HG02884 (cell line): ENCODE data around the gene NAT8L.

ENCODE experiments used
- ATAC-seq: cut with Tn5 transposase; IDR thresholded peaks from one replicate; pipeline ENCODE4 v1.9.1; 2021; ENCODE audit warnings: mild to moderate bottlenecking, moderate library complexity; ENCODE audit not compliant: unreplicated experiment

NAT8L gene

DNA sequence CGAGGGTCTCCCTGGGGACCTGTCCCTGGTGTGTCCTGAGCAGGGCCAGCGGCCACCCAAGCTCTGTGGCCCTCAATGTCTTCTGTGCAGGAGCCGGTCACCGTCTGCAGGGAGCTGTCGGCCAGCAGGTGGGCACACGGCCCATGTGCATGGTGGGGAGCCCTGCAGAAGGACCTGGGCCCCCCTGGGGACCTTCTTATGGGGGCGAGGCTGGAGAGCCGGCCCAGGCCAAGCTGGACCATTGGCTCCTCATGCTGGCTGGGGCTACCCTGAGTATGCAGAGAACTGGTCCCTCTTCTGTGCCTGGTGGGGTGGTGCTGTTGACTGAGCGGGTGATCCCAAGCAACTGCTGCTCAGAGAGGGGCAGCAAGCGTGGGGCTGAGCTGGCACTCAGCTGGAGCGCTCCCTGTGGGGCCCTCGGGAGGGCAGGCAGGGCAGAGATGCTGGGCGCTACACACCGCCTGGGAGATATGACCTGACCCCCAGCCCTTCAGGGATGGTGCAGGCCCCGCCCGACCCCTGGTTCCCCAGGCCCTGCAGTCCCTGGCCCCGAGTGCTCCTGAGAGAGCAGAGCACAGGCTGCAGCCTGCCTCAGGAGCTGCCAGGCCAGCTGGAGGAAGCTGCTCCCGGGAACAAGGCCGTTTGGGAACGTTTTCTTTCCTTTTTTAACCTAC lies 14.8 kb downstream of the NAT8L start:
- ATAC-seq, result no peak

DNA sequence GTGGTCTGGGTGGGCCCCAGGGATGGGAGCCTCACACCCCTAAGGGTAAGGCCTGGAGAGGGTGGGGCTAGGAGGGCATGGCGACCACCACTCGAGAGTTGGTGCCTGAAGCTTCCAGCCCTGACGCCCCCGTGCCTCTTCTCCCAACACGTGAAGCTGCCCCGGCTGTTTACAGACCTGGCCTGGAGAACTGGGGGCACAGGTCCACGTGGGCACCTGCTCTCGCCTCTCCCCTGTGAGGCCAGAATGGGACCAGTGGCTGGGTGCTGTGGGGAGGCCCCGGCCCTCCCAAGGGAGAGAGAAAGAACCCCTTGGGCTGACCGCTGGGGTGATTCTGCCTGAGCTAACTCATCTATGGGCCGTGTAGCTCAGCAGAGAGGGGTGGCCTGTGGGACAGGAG lies 15.5 kb downstream of the NAT8L start:
- no peak for ATAC-seq

DNA sequence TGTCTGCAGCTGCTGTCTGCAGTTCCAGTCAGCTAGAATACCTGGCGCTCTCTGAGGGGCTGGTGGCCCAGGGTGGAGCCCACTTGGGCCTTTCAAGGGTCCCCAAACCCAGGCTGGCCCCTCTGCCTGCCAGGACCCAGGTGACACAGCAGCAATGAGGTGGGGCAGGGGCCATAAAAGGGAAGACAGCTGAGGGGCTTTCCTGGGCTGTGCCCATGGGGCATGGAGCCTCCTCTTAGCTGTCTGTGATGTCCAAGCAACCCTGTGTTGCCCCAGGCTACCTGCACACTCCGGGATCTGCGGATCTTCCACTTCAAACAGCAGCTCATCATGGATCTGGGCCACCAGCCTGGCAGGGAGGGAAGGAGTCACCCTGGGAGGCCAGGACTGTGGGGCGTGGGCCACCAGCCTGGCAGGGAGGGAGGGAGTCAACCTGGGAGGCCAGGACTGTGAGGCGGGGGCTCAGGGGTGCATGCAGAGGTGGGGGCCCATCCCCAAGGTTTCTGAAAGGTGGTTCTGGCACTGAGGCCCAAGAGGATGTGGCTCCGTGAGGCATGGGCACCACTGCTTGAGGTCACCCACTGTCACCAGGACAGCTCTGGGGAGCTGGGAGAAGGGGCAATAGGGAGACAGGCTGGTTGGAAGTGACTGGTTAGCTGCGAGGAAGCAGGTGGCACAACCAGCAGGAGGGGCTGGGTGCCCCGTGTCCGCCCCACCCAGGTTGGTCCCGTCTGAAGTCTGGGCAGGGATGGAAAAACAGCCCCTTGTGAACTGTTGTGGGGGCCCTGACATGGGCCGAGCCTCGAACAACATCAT lies 16.3 kb downstream of the NAT8L start:
- no peak for ATAC-seq

DNA sequence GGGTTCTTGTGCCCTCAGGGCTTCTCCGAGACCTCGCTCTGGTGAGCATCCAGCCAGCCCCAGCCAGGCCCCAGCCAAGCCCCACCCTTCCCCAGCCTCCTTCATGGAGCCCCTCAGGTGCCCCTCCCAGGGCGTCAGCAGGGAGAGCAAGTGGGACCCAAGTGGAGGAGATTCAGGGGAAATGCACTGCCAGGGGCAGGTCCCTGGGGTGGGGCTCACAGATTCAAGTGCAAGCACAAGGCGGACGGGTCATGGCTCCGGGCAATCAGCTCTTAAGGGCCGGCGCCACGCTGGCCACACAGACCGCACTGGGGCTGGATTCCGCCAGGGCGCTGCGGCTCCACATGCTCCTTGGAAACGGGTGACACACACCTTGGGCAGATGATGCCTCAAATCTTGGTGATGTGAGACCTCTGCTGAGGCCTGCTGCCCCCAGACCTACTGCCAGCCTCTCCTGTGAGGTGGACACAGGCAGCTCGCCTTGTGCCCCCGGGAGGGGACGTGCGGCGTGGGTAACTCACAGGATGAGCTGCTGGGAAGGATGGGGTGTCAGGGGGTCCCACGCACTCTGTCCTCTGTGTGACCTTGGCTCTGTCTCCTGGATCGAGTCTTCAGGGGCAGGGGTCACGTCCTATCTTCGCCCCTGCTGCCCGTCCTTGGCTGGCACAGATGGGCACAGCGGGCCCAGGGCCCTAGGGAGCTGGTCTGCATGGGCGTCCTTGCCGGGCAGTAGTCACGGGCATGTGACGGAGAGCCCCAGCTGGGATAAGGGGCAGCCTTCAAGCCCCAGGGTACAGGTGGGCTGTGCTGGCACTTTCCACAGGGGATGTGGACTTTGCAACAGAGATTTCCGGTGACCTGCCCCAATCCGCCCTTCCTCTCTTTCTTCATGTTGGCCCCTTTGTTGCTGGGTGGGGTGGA lies 17.1 kb downstream of the NAT8L start:
- no peak for ATAC-seq

DNA sequence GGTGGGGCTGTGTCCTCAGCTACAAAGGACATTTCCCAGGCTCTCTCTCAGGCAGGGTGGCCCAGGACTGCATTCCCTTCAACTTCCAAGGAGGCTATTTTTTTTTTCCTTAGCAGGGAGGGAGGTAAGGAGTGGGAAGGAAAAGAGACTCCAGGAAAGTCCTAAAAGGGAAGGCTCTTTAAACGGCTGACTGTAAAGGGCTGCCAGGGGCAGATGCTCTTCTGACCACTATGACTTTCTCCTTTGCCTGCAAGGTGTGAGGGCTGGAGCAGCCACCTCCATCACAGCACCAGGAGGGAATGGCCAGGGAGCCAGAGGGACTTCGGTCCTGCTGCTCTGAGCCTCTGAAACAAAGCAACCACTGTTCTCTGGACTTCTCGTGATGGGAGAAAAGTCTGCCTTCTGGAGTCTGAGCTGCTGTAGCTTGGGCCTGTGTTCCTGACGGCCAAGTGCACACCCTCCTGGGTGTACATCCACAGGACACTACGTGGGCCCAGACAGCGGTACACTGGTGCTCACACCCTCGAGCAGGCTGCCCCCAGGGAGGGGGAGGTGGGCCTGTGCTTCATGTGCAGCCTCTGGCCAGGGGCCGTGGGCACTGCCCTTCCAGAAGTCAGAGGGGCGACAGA lies 17.9 kb downstream of the NAT8L start:
- no peak for ATAC-seq

DNA sequence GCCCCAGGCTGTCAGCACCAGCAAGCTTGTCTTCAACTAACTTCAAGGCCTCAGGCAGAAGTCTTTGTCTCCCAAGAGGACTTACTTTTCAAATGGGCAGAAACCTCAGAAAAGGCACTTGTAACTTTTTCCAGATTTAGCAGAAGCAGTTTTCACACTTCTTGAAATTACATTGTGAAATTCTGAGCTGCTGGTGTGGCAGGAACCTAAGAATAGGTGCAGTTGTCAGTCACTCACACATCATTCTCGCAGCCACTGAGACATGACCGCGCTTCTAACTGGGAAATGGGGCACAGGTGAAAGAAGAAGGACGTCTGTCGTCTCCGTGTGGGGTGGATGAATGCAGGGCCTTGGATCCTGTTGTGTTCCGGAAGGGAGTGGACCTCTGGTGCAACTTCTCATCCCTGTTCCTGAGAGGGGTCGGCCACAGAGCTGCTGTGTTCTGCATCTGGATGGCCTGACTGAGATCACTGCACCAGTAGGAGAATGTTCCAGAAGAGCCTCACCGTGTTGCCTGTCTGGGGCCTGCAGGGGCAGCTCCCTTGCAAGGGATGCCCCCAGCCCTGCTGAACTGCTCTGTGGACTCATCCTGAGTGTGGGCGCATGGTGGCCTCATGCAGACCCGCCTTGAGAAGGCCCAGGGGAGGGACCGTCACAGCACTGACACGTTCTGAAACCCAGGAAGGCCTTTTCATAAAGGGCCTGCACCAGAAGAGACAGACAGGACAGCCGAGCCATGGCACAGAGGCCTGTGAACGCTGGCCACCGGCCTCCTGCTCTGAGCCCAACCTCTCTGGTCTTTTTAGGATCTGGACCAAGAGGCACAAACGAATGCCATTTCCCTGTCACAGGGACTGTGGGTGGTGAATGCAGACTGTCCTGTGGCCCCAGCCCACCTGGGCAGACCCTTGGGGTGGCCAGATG lies 18.7 kb downstream of the NAT8L start:
- no peak for ATAC-seq

DNA sequence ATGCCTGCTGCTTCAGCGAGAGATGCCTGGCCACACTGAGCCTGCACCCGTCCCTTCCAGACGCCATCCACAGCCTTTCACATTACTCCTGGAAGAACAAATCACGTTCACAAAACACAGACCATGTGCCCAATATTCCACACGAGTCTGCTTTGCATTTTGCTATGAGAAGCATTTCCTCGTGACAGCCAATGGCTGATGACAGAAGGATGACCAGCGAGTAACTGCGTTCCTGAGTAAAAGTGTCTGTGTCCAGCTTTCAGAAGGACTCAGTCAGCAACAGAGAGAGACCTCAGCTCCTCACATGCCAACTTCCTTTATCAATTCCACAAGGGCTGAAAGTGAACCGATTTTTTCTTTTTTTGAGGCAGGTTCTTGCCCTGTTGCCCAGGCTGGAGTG lies 19.5 kb downstream of the NAT8L start:
- no peak for ATAC-seq

DNA sequence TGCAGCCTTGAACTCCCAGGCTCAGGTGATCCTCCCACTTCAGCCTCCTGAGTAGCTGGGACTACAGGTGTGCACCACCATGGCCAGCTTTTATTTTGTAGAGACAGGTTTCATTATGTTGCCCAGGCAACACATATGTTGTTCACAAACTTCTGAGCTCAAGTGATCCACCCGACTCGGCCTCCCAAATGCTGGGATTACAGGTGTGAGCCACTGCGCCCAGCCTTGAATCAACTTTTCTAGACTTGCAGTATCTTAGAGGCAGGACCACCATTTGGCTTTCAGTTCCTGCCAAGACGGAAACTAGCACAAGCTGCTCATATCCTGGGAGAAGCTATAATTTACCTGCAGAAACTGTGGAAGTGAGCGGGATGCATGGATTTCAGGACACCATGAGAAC lies 19.9 kb downstream of the NAT8L start:
- ATAC-seq, result no peak

DNA sequence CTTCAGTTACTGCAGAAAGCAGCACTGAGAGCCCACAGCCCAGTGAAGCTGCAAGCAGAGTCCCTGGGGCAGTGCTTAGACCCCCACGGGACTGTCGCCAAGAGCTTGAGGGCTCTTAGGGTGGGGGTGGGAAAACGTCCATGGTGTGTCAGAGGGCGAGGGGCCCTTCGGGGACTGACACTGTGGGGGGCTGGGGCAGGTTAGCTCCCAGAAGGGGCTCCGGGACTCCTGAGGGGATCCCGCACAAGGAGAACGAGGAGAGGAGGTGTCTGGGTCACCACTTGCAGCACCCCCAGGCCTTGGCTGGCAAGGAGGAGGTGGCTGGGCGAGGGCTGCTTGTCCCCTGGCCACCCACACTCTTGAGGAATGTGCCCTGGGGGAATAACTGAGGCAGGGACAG lies 20.8 kb downstream of the NAT8L start:
- ATAC-seq, result no peak

DNA sequence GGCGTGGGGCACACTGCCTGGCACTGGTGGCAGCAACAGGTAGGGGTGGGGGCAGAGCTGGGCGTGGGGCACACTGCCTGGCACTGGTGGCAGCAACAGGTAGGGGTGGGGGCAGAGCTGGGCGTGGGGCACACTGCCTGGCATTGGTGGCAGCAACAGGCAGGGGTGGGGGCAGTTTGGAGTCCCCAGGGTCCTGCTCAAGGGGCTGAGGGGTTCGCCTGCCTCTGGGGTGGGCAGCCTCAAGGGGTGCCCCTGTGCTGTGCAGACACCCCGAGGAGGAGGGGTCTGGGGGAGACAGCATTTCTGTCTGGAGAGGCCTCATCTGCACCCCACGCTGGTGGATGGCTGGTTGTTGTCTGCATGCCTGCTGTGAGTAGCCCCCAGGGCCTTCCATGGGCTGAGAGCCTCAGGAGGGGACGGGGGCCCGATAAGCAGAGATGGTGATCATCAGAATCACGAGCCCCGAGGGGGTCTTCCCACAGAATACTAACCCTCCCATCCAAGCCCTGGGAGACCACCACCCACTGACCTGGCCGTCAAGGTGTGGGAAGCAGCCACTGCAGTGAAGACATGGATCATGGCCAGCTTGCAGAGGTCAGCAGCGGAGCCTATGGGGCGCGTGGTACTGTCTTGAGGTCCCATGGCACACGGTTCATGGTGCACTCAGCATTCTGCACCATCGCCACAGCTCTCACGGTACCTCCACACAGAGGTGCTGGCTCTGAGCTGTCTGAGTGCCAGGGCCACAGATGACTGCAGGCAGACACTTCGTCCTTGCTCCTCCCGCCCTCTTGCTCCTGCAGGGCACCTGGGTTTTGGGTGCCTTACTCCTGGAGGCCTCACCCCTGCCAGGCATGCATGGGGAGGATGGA lies 21.5 kb downstream of the NAT8L start:
- no peak for ATAC-seq

DNA sequence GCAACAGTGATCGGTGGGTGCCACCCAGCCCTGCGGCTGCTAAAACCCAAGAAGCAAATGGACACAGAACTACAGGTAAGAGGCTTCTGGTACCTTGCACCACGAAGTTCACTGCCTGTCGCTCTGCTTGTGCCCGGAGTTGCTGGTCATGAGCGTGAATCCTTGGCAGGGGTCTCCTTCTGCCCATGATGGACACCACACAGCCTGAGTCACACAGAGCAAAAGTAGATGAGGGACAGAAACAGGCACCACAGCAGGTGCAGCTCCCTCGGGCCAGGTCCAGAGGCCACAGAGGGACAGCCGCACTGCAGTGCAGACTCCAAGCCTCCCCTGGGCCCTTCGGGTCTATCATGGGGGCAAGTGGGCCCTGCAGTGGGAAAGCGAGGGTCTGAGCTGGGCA lies 22.4 kb downstream of the NAT8L start:
- ATAC-seq, result no peak

DNA sequence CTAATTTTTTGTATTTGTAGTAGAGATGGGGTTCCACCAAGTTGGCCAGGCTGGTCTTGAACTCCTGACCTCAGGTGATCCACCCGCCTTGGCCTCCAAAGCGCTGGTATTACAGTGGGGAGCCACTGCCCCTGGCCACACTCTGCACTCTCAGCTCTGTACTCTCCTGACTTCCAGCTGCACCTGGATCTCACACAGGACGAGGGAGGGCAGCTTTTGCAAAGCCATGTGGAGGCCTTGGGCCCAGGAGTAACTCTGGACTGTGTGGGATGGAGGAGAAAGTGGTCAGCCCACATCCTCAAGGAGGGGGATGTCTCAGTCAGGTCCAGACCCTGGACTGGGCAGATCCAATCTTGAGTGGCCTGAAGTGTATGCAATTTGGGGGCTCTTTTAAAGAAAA lies 23.0 kb downstream of the NAT8L start:
- ATAC-seq, result no peak

DNA sequence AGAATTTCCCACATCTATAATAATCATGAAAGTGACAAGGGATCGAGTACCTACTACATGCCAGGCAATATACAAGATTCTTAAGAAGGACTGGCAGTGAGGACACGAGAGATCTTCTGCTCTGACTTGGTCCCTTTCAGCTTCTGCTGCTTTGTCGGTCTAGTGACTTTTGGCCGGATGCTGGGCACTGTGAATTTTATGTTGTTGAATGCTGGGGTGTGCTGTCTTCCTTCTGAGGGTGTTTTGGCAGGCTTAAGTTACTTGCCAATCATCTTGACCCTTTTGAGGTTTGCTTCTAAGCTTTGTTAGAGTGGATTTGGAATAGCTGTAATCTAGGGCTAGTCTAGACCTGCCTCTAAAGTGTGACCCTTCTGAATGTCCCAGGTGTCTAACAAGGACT lies 23.5 kb downstream of the NAT8L start:
- no peak for ATAC-seq

DNA sequence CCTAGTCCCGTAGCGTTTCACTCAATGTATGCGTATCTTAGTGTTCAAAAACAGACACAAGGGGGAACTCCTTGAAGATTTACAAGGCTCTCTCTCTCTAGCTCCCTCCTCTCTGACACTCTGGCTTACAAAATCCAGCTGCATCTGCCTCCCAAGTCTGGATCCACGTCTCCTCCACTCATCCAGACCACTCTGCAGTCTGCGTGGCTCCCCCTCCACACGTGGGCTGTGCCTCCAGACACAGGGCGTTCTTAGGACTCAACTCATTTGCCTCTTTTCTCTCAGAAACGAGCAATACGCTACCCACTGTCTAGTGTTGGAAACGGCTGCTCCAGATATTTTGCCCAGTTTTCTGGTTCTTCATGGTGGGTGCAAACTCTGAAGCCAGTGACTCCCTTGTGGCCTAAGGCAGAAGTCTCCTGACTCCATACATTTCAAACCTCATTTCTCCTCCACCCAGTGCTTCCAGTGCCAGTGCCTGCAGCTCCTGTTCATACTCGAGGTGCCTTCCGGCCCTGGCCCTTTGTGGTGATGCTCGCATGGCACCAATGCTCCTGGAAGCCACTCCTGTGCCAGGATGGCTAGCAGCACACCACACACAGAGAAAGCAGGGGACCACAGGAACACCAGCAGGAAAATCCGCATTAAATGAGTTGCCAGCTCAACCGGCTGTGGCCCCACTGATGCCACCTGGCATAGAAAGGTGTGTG lies 24.1 kb downstream of the NAT8L start:
- ATAC-seq, result no peak

DNA sequence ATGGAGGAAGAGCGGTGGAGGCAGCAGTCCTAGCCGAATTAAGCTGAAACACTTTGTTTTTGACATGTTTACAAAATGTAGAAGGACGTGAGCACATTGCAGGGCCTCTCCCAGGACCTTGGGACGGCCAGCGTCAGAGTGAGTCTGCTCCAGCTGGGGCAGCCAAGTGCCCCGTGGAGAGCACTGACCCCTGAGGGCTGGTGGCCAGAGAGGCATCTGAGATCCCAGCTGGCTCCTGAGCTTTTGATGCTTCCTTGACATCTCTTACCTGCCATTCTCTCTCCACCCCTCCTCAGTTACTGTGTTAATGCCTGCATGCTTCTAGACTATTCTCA lies 24.7 kb downstream of the NAT8L start:
- ATAC-seq, result no peak

DNA sequence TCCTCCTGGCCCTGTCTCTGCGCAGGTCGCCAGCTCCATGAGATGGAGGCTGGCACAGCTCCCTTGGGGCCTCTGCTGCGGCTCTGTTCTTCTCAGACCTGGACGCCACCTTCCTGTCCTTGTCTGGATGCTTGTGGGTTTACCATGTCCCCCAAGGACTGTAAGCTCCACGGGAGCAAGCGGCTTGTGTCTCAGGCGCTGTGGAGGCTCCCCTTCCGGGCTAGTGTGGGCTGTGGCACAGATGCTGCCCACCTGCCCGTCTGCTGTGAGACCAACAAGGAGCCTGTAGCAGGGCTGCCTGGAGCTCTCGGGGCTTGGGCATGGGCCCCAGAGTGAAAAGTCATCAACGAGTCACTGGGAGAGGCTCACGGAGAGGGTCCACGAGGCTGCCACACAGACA lies 25.2 kb downstream of the NAT8L start:
- ATAC-seq, result no peak

DNA sequence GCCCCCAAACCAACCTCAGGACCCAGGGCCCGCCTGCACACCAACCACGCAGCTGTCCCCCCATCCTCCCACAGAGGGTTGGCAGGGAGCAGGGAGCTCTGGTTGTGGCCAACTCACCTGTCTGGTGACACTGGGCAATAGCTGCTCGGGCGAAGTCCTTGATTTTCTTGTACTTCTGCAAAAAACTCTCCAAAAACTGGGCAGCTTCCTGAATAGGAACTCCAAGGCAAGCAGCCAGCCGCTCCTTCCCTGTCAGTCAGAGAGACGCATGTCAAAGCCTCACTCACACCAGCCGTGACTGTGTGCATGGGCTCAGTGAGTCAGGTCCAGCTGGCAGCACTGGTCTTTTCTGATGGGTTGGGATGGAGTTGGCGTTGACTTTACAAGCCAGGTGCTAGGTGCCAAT lies 26.4 kb downstream of the NAT8L start:
- no peak for ATAC-seq

DNA sequence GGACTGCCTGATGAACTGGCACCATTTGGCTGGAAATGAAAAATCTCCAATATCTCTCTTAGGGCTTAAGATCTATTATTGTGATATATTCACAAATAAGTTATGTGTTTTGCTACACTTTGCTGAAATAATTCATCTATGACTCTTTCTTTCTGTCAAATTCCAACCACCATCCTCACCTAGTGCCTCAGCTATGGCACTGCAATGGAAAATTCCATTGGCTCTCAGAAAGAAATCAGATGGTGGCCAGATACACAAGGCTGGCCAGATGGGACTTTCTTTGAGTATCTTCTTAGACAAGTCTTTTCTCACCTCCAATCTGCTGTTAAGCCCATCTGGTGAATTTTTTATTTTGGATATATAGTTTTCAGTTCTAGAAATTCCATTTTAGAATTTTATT lies 28.0 kb downstream of the NAT8L start:
- no peak for ATAC-seq

DNA sequence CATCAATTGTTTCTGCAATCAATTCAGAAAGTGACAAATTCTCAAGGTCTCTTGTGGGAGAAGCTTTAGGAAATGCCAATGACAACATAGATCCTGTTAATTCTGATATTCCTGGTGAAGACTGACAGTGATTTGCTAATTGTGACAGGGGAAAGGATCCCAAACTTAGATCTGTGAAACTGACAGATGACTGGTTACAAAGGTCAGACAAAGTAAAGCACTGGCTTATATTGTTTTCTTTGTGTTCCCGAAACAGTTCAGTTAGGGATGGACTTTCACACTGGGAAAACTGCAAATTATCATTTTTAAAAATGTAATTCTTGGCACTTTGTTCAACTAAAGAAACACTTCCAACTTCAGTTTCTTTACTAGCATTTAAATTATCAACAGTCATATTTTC lies 30.1 kb downstream of the NAT8L start:
- ATAC-seq, result no peak
